ENCODE measurements around the gene CYBC1.

Gene CYBC1

GRCh38 chr17:82450357-82451106 is at the start of gene CYBC1:
CYBC1 (minus strand) TSS chr17:82450752; CDS start chr17:82449254, 1,498 bp downstream.
- DNase-seq (ENCODE audit: low read depth in 3 of 3, low spot score in 1 of 3): peak; percentile 84 to 95 (median 89)

- peak in 1 of 3 donors; percentile 27 for DNase-seq (ENCODE audit: low read depth in 3 of 3, low spot score in 1 of 3)
Measured at GRCh38 chr17:82497483-82498405, 47.2 kb upstream of the CYBC1 start.

GRCh38 chr17:82496529-82497434 is 46.2 kb upstream of the CYBC1 start:
- DNase-seq (ENCODE audit: low read depth in 3 of 3, low spot score in 1 of 3): peak; percentile 73 to 81 (median 75)

GRCh38 chr17:82495844-82496528 is 45.4 kb upstream of the CYBC1 start:
- DNase-seq (ENCODE audit: low read depth in 3 of 3, low spot score in 1 of 3): no peak

GRCh38 chr17:82494236-82495055 is 43.9 kb upstream of the CYBC1 start:
- DNase-seq (ENCODE audit: low read depth in 3 of 3, low spot score in 1 of 3): peak; percentile 72 to 83 (median 81)

- DNase-seq (ENCODE audit: low read depth in 3 of 3, low spot score in 1 of 3): no peak
Measured at GRCh38 chr17:82493226-82493781, 42.8 kb upstream of the CYBC1 start.

- DNase-seq (ENCODE audit: low read depth in 3 of 3, low spot score in 1 of 3): no peak
Measured at GRCh38 chr17:82492643-82493225, 42.2 kb upstream of the CYBC1 start.

GRCh38 chr17:82491533-82491932 is 41.0 kb upstream of the CYBC1 start:
- DNase-seq (ENCODE audit: low read depth in 3 of 3, low spot score in 1 of 3): no peak

- no peak for DNase-seq (ENCODE audit: low read depth in 3 of 3, low spot score in 1 of 3)
Measured at GRCh38 chr17:82491196-82491530, 40.6 kb upstream of the CYBC1 start.

- DNase-seq (ENCODE audit: low read depth in 3 of 3, low spot score in 1 of 3): no peak
Measured at GRCh38 chr17:82490512-82491195, 40.1 kb upstream of the CYBC1 start.

- DNase-seq (ENCODE audit: low read depth in 3 of 3, low spot score in 1 of 3): no peak
Measured at GRCh38 chr17:82489851-82490511, 39.4 kb upstream of the CYBC1 start.

- no peak for DNase-seq (ENCODE audit: low read depth in 3 of 3, low spot score in 1 of 3)
Measured at GRCh38 chr17:82489117-82489516, 38.6 kb upstream of the CYBC1 start.

GRCh38 chr17:82487910-82488309 is 37.4 kb upstream of the CYBC1 start:
- no peak for DNase-seq (ENCODE audit: low read depth in 3 of 3, low spot score in 1 of 3)

- DNase-seq (ENCODE audit: low read depth in 3 of 3, low spot score in 1 of 3): no peak
Measured at GRCh38 chr17:82486231-82487094, 35.9 kb upstream of the CYBC1 start.

GRCh38 chr17:82483836-82484235 is 33.3 kb upstream of the CYBC1 start:
- no peak for DNase-seq (ENCODE audit: low read depth in 3 of 3, low spot score in 1 of 3)

- DNase-seq (ENCODE audit: low read depth in 3 of 3, low spot score in 1 of 3): no peak
Measured at GRCh38 chr17:82483204-82483660, 32.7 kb upstream of the CYBC1 start.

GRCh38 chr17:82480318-82480717 is 29.8 kb upstream of the CYBC1 start:
- no peak for DNase-seq (ENCODE audit: low read depth in 3 of 3, low spot score in 1 of 3)
